Stomach (tissue), 9 donors: ENCODE results near the gene NPL. TPM values are rescaled to one million over a fixed set of nuclear protein-coding genes. Genes with fewer than 3 reads are reported as not detected.

Experiments used
- DNase-seq, 2 donors: peaks; one replicate each; pipeline versions ENCODE4 v3.0.0 to v3.0.0-alpha.2; 2013 to 2019
- H3K27ac ChIP-seq, 5 donors: fragments of 200-600 bp in 4 of 5; sonication (generic) in 4 of 5; one replicate each; pipeline ENCODE4 v1.5.1; 2013 to 2019; ENCODE audit warnings: mild to moderate bottlenecking in 1 of 5, moderate library complexity in 1 of 5
- H3K27me3 ChIP-seq, 3 donors: fragments of 200-600 bp; sonication (generic); one replicate each; pipeline ENCODE4 v1.5.1; 2017 to 2019; ENCODE audit warnings: mixed run types in 1 of 3
- H3K36me3 ChIP-seq, 4 donors: fragments of 200-600 bp; sonication (generic); 1 replicate in 3 of 4; 2 replicates in 1 of 4; pipeline ENCODE4 v1.5.1; 2016 to 2019
- H3K4me1 ChIP-seq, 4 donors: fragments of 200-600 bp; sonication (generic); one replicate each; pipeline ENCODE4 v1.5.1; 2016 to 2019
- H3K4me3 ChIP-seq, 4 donors: fragments of 200-600 bp; sonication (generic) in 3 of 4; one replicate each; pipeline ENCODE4 v1.5.1; 2016 to 2019; ENCODE audit warnings: mild to moderate bottlenecking in 1 of 4
- H3K9me3 ChIP-seq, 4 donors: fragments of 200-600 bp; sonication (generic); one replicate each; pipeline ENCODE4 v1.5.1; 2016 to 2019
- CTCF ChIP-seq, 7 experiments: fragments of 450-650 bp in 4 of 7; fragments of 200-600 bp in 3 of 7; sonication (generic) in 3 of 7; IDR thresholded peaks; one replicate each; pipeline ENCODE4 v1.5.1; 2016 to 2019; ENCODE audit warnings: antibody characterized with exemption in 7 of 7, control low read depth in 2 of 7, mild to moderate bottlenecking in 1 of 7
- EP300 ChIP-seq: sonication (generic); formaldehyde crosslinking; IDR thresholded peaks from one replicate; pipeline ENCODE4 v1.6.1; 2017; ENCODE audit warnings: antibody characterized with exemption
- POLR2A ChIP-seq, 4 donors: fragments of 450-650 bp; IDR thresholded peaks; one replicate each; pipeline ENCODE4 v1.6.1; 2016; ENCODE audit warnings: antibody characterized with exemption in 4 of 4, control low read depth in 2 of 4, mild to moderate bottlenecking in 1 of 4, moderate library complexity in 1 of 4
- POLR2AphosphoS5 ChIP-seq, 3 donors: sonication (generic); formaldehyde crosslinking; IDR thresholded peaks; one replicate each; pipeline ENCODE4 v1.6.1; 2016; ENCODE audit warnings: antibody characterized with exemption in 3 of 3
- WGBS, 5 donors: extraction: QIAGEN DNeasy Blood & Tissue Kit in 3 of 5; methylation state at CpG; one replicate each; pipeline versions ENCODE4 v1.1.5 to v1.1.7; 2013 to 2018; 5-methylcytosine and 5-hydroxymethylcytosine counted together
- intact Hi-C: fragments of 100-400 bp; cut with DNase I; formaldehyde crosslinking; loops from one replicate; pipeline ENCODE4 v1.15.1; 2023; ENCODE audit warnings: low total_unique reads
- polyA plus RNA-seq, 3 donors: library from polyadenylated mRNA; stranded (reverse); fragments of 200-250 nt; gene quantifications; one replicate each; pipeline ENCODE4 v1.2.3, GENCODE V29; 2013
- total RNA-seq, 5 donors: library from RNA; depleted of rRNA; stranded (reverse); fragments of >200 nt; gene quantifications; one replicate each; pipeline versions ENCODE4 v1.1.0 to v1.2.3, GENCODE V29; 2014 to 2016
- donor health status: healthy with polysubstance abuse.
- donor health status: Bipolar disorder and iron deficiency.
- donor health status: healthy.

The NPL gene
- total and polyA plus RNA-seq, 8 donors = 0.45 to 48.5 (median 6.0) TPM

DNA sequence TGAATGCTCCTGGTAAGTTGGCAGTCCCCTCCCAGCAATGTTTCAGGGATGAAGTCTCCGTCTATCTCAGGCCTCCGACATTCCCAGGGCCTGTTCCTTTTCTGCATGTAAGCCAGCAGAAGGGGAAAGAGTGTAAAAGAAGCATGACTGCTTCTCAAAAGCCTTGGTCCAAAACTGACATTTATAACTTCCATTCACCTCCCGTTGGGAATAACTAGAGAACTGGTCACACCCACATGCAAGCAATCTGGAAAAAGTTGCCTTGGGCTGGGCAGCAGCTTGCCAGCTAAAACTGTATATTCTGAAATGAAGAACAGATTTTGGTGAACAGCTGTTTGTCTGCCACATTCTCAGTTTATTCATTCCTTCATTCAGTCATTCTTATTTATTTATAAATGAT lies 24.2 kb upstream of the NPL start:
- Histone ChIP-seq H3K27me3 (no peaks in the 10 kb centered on the region), H3K9me3 (peaks cover 0 to 9% (median 0%) of the 10 kb centered on the region in 4 donors), H3K4me3 (no peak overlapping the region), H3K36me3 (no peaks in the 10 kb centered on the region), H3K4me1 (peaks cover 0 to 3% (median 0%) of the 10 kb centered on the region in 4 donors), H3K27ac (no peak overlapping the region)
- intact Hi-C loops = no loop called here
- 49 to 67% (median 58%) methylated on average over 3 of the region's 3 CpGs for WGBS, 5 donors
- DNase-seq = no peak
- TF ChIP-seq EP300 = no peak
- no peak for TF ChIP-seq CTCF (IDR thresholded peaks at IDR 0.05)
- no peak for TF ChIP-seq POLR2AphosphoS5 (IDR thresholded peaks at IDR 0.05)
- TF ChIP-seq POLR2A (IDR thresholded peaks at IDR 0.05) = no peak

GRCh38 chr1:182766050-182766449 lies 23.5 kb upstream of the NPL start:
- H3K36me3 ChIP-seq = no peaks in the 10 kb centered on the region
- no peak overlapping the region for H3K4me3 ChIP-seq
- WGBS, 5 donors = 90 to 98% (median 95%) methylated on average over 2 of the region's 2 CpGs
- TF ChIP-seq EP300 = no peak
- TF ChIP-seq POLR2A (IDR thresholded peaks at IDR 0.05) = no peak
- no peak for TF ChIP-seq CTCF (IDR thresholded peaks at IDR 0.05)
- TF ChIP-seq POLR2AphosphoS5 (IDR thresholded peaks at IDR 0.05) = no peak
- peaks cover 0 to 4% (median 0%) of the 10 kb centered on the region in 4 donors for H3K4me1 ChIP-seq
- DNase-seq = no peak
- intact Hi-C loops = no loop called here
- no peaks in the 10 kb centered on the region for H3K27me3 ChIP-seq
- H3K9me3 ChIP-seq = peaks cover 0 to 9% (median 0%) of the 10 kb centered on the region in 4 donors
- no peak overlapping the region for H3K27ac ChIP-seq

DNA sequence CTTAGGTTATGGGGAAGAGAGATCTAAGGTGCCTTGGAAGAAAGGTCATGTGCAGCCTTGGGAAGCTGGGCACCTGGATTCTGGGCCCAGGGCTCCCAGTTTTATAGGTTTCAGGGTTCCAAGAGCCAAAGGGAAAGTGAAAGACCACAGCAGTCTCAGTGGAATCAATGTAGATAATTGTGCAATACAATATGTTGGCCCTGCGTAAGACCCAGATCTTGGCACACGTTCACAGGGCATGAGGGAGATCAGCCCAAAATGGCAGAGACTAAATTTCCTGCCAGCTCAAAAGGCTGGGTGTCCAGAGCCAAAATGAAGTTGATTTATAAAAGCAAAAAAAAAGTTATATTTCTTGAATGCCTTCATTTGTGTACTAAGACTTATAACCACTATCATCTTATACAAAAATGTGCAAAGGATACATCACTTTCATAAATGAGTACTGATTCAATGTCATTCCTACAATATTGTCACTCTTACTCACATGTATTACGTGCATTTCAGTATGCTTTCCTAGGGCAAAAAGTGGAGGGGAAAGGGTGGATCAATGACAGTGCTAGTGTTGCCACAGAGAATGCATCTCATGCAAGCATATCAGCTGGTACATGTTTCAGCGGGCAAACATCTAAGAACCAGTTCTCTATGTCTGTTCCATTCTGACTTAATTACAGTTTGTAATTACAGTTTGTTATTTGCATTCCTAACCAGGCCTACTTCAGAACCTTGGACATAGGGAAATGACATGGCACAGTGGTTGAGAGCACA lies 22.5 kb upstream of the NPL start:
- Histone ChIP-seq H3K27ac (no peak overlapping the region), H3K4me1 (peaks cover 0 to 4% (median 0%) of the 10 kb centered on the region in 4 donors), H3K27me3 (no peaks in the 10 kb centered on the region), H3K9me3 (peaks cover 0 to under 1% (median 0%) of the 10 kb centered on the region in 4 donors), H3K4me3 (no peak overlapping the region), H3K36me3 (no peaks in the 10 kb centered on the region)
- TF ChIP-seq EP300 (no peak), CTCF (IDR thresholded peaks at IDR 0.05) (no peak), POLR2A (IDR thresholded peaks at IDR 0.05) (no peak), POLR2AphosphoS5 (IDR thresholded peaks at IDR 0.05) (no peak)
- intact Hi-C loops = no loop called here
- WGBS, 5 donors = 76 to 91% (median 89%) methylated on average over 4 of the region's 4 CpGs
- no peak for DNase-seq

DNA sequence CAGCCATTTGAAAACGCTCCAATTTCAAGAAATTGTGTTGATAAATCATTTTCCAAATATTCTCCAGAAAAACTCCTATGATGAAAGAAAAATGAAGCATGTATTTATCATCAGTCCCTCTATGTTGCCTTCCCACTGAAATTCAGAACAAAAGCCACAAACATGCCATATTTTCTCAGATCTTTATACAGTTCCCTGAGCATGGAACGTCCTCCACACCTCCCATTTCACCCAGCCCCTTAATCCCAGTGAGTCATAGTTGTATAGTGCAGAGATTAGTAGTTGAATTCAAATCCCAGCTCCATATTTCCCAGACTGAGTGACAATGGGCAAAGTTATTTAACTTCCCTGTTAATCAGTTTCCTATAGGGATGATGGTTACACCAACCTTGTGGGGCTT lies 20.6 kb upstream of the NPL start:
- TF ChIP-seq POLR2A (IDR thresholded peaks at IDR 0.05) = no peak
- no peak overlapping the region for H3K27ac ChIP-seq
- intact Hi-C loops = no loop called here
- H3K27me3 ChIP-seq = no peaks in the 10 kb centered on the region
- no peak for DNase-seq
- peaks cover 0 to 4% (median 0%) of the 10 kb centered on the region in 4 donors for H3K4me1 ChIP-seq
- no peaks in the 10 kb centered on the region for H3K9me3 ChIP-seq
- no peak overlapping the region for H3K4me3 ChIP-seq
- H3K36me3 ChIP-seq = no peaks in the 10 kb centered on the region
- 49 to 57% (median 54%) methylated on average over 2 of the region's 2 CpGs for WGBS, 5 donors

DNA sequence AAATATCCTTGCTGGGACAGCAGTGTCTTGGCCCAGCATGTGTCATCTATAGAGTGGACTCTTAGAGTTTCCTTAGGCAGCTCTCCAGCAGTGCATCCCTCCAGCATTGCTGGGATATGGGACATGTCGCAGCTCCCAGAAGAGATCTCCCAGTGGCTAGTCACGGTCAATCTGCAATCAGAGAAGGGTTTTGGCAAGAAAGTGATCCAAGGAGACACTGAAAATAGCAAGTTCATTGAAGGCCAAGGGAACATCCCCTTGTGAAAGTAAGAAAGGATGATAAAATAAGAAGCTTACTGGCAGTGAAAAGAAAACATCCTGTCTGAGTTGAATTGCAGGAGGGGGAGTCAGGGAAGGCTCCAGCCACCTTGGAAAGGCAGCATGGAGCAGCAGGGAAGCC lies 19.3 kb upstream of the NPL start:
- Histone ChIP-seq H3K36me3 (no peaks in the 10 kb centered on the region), H3K4me1 (peaks cover 0 to 4% (median 0%) of the 10 kb centered on the region in 4 donors), H3K27ac (no peak overlapping the region), H3K9me3 (no peaks in the 10 kb centered on the region), H3K27me3 (no peaks in the 10 kb centered on the region), H3K4me3 (no peak overlapping the region)
- 46 to 71% (median 65%) methylated on average over 2 of the region's 2 CpGs for WGBS, 5 donors
- no peak for TF ChIP-seq POLR2AphosphoS5 (IDR thresholded peaks at IDR 0.05)
- no peak for TF ChIP-seq CTCF (IDR thresholded peaks at IDR 0.05)
- no peak for TF ChIP-seq POLR2A (IDR thresholded peaks at IDR 0.05)
- TF ChIP-seq EP300 = no peak
- no peak for DNase-seq
- intact Hi-C loops = no loop called here
